Endothelial cell of umbilical vein (primary cell): ENCODE results near the gene KDSR.

Experiments used
- EZH2 ChIP-seq: IDR thresholded peaks from 2 replicates; pipeline ENCODE4 v1.6.1; 2012; ENCODE audit warnings: borderline replicate concordance, low read depth, mild to moderate bottlenecking, moderate library complexity, low read length, inconsistent platforms; ENCODE audit not compliant: severe bottlenecking
- GATA2 ChIP-seq: IDR thresholded peaks from 2 replicates; pipeline ENCODE4 v1.7.0; 2011; ENCODE audit warnings: low read depth, mild to moderate bottlenecking, moderate library complexity, mixed read lengths, low read length; ENCODE audit not compliant: insufficient read length, insufficient read depth
- MYC ChIP-seq: IDR thresholded peaks from one replicate; pipeline ENCODE4 v1.6.1; 2011; ENCODE audit warnings: mild to moderate bottlenecking, low read depth, low read length
- POLR2A ChIP-seq: IDR thresholded peaks from 2 replicates; pipeline ENCODE4 v1.6.1; 2012; ENCODE audit warnings: low read depth, mild to moderate bottlenecking, control low read depth, low read length
- POLR2AphosphoS5 ChIP-seq: IDR thresholded peaks from 2 replicates; pipeline ENCODE4 v1.6.1; 2012; ENCODE audit warnings: low read depth, mild to moderate bottlenecking, control low read depth, low read length, moderate library complexity; ENCODE audit not compliant: insufficient read depth

GRCh38 chr18:63316612-63317555 is 50.1 kb downstream of the KDSR start:
- TF ChIP-seq MYC (no peak), EZH2 (peak; percentile 7), POLR2AphosphoS5 (no peak), GATA2 (no peak), POLR2A (no peak)
